HepG2 (cell line): ENCODE measurements around the gene OLR1. TPM values are rescaled to one million over a fixed set of nuclear protein-coding genes. Genes with fewer than 3 reads are reported as not detected.

Experiments used
- DR1 ChIP-seq: sonication (generic); formaldehyde crosslinking; IDR thresholded peaks from 2 replicates; pipeline ENCODE4 v1.8.0; 2021; ENCODE audit warnings: mild to moderate bottlenecking, missing genetic modification reagents, inconsistent platforms
- EHMT2 ChIP-seq: fragments of 200-600 bp; sonication (generic); IDR thresholded peaks from 2 replicates; pipeline ENCODE4 v1.7.0; 2017; ENCODE audit warnings: antibody characterized with exemption, low read depth, low read length, borderline replicate concordance
- ELF3 ChIP-seq: IDR thresholded peaks from 2 replicates; pipeline ENCODE4 v1.6.1; 2016; ENCODE audit warnings: missing genetic modification reagents, missing compliant biosample characterization
- HNRNPUL1 ChIP-seq: fragments of 200-400 bp; formaldehyde crosslinking; IDR thresholded peaks from 2 replicates; pipeline ENCODE4 v1.6.1; 2017; ENCODE audit warnings: low read depth, mild to moderate bottlenecking, low read length, moderate library complexity
- KDM6A ChIP-seq: IDR thresholded peaks from 2 replicates; pipeline ENCODE4 v1.6.1; 2016; ENCODE audit warnings: low read depth
- MED13 ChIP-seq: sonication (generic); formaldehyde crosslinking; IDR thresholded peaks from 2 replicates; pipeline ENCODE4 v1.5.0; 2020; ENCODE audit warnings: missing genetic modification reagents
- PHF21A ChIP-seq: sonication (generic); formaldehyde crosslinking; IDR thresholded peaks from 2 replicates; pipeline ENCODE4 v1.5.0; 2020; ENCODE audit warnings: mild to moderate bottlenecking, missing genetic modification reagents
- ZFY ChIP-seq: sonication (generic); formaldehyde crosslinking; IDR thresholded peaks from 2 replicates; pipeline ENCODE4 v1.4.0; 2020; ENCODE audit warnings: missing genetic modification reagents
- ZNF264 ChIP-seq: sonication (generic); formaldehyde crosslinking; IDR thresholded peaks from 2 replicates; pipeline ENCODE4 v1.4.0; 2020; ENCODE audit warnings: missing genetic modification reagents
- ZNF3 ChIP-seq: IDR thresholded peaks from 2 replicates; pipeline ENCODE4 v1.7.0; 2017; ENCODE audit warnings: inconsistent platforms
- ZNF382 ChIP-seq: sonication (generic); formaldehyde crosslinking; IDR thresholded peaks from 2 replicates; pipeline ENCODE4 v1.5.0; 2020; ENCODE audit warnings: missing genetic modification reagents, mild to moderate bottlenecking, borderline replicate concordance
- ZNF614 ChIP-seq: IDR thresholded peaks from 2 replicates; pipeline ENCODE4 v1.6.1; 2018; ENCODE audit warnings: missing biosample characterization, missing genetic modification reagents, inconsistent platforms, borderline replicate concordance
- ZNF672 ChIP-seq: sonication (generic); formaldehyde crosslinking; IDR thresholded peaks from 2 replicates; pipeline ENCODE4 v1.8.1; 2022; ENCODE audit warnings: missing genetic modification reagents
- polyA plus RNA-seq, 8 experiments: library from polyadenylated mRNA; depleted of rRNA in 3 of 8; stranded (reverse) in 7 of 8; unstranded in 1 of 8; fragments of >200 nt; fragmentation: Illumina TruSeq in 4 of 8; extraction: Trizol in 4 of 8; gene quantifications; 2 replicates each; pipeline versions ENCODE4 v1.2.1 to v1.2.3, GENCODE V29; 2011 to 2016; ENCODE audit warnings: low read depth in 4 of 8, missing spikeins in 1 of 8, mixed read lengths in 1 of 8; ENCODE audit not compliant: insufficient read depth in 1 of 8
- total RNA-seq, 5 experiments: library from RNA; depleted of rRNA; stranded (reverse); fragments of >200 nt; fragmentation: Illumina TruSeq; extraction: Trizol; gene quantifications; 2 replicates each; pipeline ENCODE4 v1.2.3, GENCODE V29; 2016; ENCODE audit warnings: low read depth in 1 of 5
- TF ChIP-seq, protein P1 (sequence below): IDR thresholded peaks from 2 replicates; pipeline ENCODE4 v1.6.1; 2016; ENCODE audit warnings: low read depth, control low read depth
- TF ChIP-seq, protein P2 (sequence below): IDR thresholded peaks from 2 replicates; pipeline ENCODE4 v1.6.1; 2012; ENCODE audit warnings: inconsistent platforms
- TF ChIP-seq, protein P3 (sequence below): sonication (generic); formaldehyde crosslinking; IDR thresholded peaks from 2 replicates; pipeline ENCODE4 v1.4.0; 2020; ENCODE audit warnings: missing genetic modification reagents
- TF ChIP-seq, protein P4 (sequence below): sonication (generic); formaldehyde crosslinking; IDR thresholded peaks from 2 replicates; pipeline ENCODE4 v1.4.0; 2020; ENCODE audit warnings: mild to moderate bottlenecking, missing genetic modification reagents
- TF ChIP-seq, protein P5 (sequence below): sonication (generic); formaldehyde crosslinking; IDR thresholded peaks from 2 replicates; pipeline ENCODE4 v1.8.1; 2023; ENCODE audit warnings: mild to moderate bottlenecking, inconsistent platforms, moderate library complexity, missing genetic modification reagents, borderline replicate concordance
- TF ChIP-seq, protein P6 (sequence below): sonication (generic); formaldehyde crosslinking; IDR thresholded peaks from 2 replicates; pipeline ENCODE4 v1.5.0; 2020; ENCODE audit warnings: mild to moderate bottlenecking, missing genetic modification reagents, moderate library complexity

Gene OLR1
- total and polyA plus RNA-seq, 2 of the 13 experiments (the other 11 are each of a cell fraction or from before 2014, with no cell fraction given): not detected

DNA sequence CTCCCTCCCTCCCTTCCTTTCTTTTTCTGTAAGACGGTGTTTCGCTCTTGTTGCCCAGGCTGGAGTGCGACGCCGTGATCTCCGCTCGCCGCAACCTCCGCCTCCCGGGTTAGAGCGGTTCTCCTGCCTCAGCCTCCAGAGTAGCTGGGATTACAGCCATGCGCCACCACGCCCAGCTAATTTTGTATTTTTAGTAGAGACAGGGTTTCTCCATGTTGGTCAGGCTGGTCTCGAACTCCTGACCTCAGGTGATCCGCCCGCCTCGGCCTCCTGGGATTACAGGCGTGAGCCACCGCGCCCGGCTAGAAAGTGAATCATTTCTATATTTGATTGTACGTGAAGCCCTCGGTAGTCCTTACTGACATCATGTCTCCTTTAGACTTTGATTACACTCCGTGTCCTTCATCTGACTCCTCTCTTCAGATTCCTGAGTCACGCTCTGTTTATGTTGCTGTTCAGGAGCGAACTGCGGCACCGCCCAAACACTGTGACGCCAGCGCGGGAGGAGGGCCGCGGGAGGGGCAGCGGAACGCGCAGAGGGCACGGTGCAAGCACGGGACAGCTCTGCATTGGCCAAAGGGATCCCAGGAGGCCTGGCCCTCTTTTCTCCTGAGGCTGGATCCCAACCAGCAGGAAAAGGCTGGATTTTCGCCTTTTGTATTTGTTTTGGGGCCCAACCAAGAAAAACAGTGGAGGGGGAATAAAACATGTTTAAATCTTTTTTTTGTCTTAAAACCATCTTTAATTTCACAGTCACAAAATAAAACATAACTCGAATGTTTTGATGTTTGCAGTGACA lies 40.2 kb upstream of the OLR1 start (continued):
- no peak for TF ChIP-seq HNRNPUL1
- TF ChIP-seq ZFY: peak; percentile 49; the same call in 1 of the 2 replicates
- TF ChIP-seq, protein P1, sequence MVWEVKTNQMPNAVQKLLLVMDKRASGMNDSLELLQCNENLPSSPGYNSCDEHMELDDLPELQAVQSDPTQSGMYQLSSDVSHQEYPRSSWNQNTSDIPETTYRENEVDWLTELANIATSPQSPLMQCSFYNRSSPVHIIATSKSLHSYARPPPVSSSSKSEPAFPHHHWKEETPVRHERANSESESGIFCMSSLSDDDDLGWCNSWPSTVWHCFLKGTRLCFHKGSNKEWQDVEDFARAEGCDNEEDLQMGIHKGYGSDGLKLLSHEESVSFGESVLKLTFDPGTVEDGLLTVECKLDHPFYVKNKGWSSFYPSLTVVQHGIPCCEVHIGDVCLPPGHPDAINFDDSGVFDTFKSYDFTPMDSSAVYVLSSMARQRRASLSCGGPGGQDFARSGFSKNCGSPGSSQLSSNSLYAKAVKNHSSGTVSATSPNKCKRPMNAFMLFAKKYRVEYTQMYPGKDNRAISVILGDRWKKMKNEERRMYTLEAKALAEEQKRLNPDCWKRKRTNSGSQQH (CRISPR knock-in tag): no peak
- no peak for TF ChIP-seq ZNF382 (CRISPR knock-in tag)
- no peak for TF ChIP-seq ZNF3 (CRISPR knock-in tag)
- TF ChIP-seq EHMT2: no peak; the same call in 1 of the 2 replicates
- no peak for TF ChIP-seq ZNF264 (CRISPR knock-in tag)
- TF ChIP-seq, protein P2, sequence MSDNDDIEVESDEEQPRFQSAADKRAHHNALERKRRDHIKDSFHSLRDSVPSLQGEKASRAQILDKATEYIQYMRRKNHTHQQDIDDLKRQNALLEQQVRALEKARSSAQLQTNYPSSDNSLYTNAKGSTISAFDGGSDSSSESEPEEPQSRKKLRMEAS: peak; percentile 58; the same call in 1 of the 2 replicates
- TF ChIP-seq PHF21A (CRISPR knock-in tag): peak; percentile 82; the same call in 1 of the 2 replicates
- TF ChIP-seq ZNF614: 0 out of 2 replicates have a peak, but pooled peaks have one; percentile 28
- TF ChIP-seq, protein P3, sequence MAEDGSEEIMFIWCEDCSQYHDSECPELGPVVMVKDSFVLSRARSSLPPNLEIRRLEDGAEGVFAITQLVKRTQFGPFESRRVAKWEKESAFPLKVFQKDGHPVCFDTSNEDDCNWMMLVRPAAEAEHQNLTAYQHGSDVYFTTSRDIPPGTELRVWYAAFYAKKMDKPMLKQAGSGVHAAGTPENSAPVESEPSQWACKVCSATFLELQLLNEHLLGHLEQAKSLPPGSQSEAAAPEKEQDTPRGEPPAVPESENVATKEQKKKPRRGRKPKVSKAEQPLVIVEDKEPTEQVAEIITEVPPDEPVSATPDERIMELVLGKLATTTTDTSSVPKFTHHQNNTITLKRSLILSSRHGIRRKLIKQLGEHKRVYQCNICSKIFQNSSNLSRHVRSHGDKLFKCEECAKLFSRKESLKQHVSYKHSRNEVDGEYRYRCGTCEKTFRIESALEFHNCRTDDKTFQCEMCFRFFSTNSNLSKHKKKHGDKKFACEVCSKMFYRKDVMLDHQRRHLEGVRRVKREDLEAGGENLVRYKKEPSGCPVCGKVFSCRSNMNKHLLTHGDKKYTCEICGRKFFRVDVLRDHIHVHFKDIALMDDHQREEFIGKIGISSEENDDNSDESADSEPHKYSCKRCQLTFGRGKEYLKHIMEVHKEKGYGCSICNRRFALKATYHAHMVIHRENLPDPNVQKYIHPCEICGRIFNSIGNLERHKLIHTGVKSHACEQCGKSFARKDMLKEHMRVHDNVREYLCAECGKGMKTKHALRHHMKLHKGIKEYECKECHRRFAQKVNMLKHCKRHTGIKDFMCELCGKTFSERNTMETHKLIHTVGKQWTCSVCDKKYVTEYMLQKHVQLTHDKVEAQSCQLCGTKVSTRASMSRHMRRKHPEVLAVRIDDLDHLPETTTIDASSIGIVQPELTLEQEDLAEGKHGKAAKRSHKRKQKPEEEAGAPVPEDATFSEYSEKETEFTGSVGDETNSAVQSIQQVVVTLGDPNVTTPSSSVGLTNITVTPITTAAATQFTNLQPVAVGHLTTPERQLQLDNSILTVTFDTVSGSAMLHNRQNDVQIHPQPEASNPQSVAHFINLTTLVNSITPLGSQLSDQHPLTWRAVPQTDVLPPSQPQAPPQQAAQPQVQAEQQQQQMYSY (CRISPR knock-in tag): no peak
- TF ChIP-seq KDM6A: no peak
- TF ChIP-seq MED13 (CRISPR knock-in tag): no peak
- no peak for TF ChIP-seq ZNF672
- TF ChIP-seq, protein P4, sequence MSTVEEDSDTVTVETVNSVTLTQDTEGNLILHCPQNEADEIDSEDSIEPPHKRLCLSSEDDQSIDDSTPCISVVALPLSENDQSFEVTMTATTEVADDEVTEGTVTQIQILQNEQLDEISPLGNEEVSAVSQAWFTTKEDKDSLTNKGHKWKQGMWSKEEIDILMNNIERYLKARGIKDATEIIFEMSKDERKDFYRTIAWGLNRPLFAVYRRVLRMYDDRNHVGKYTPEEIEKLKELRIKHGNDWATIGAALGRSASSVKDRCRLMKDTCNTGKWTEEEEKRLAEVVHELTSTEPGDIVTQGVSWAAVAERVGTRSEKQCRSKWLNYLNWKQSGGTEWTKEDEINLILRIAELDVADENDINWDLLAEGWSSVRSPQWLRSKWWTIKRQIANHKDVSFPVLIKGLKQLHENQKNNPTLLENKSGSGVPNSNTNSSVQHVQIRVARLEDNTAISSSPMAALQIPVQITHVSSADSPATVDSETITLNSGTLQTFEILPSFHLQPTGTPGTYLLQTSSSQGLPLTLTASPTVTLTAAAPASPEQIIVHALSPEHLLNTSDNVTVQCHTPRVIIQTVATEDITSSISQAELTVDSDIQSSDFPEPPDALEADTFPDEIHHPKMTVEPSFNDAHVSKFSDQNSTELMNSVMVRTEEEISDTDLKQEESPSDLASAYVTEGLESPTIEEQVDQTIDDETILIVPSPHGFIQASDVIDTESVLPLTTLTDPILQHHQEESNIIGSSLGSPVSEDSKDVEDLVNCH (CRISPR knock-in tag): no peak
- TF ChIP-seq ELF3 (CRISPR knock-in tag): peak; percentile 48
- no peak for TF ChIP-seq DR1 (CRISPR knock-in tag)
- TF ChIP-seq, protein P5, sequence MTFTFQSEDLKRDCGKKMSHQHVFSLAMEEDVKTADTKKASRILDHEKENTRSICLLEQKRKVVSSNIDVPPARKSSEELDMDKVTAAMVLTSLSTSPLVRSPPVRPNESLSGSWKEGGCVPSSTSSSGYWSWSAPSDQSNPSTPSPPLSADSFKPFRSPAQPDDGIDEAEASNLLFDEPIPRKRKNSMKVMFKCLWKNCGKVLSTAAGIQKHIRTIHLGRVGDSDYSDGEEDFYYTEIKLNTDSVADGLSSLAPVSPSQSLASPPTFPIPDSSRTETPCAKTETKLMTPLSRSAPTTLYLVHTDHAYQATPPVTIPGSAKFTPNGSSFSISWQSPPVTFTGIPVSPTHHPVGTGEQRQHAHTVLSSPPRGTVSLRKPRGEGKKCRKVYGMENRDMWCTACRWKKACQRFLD: no peak
- TF ChIP-seq, protein P6, sequence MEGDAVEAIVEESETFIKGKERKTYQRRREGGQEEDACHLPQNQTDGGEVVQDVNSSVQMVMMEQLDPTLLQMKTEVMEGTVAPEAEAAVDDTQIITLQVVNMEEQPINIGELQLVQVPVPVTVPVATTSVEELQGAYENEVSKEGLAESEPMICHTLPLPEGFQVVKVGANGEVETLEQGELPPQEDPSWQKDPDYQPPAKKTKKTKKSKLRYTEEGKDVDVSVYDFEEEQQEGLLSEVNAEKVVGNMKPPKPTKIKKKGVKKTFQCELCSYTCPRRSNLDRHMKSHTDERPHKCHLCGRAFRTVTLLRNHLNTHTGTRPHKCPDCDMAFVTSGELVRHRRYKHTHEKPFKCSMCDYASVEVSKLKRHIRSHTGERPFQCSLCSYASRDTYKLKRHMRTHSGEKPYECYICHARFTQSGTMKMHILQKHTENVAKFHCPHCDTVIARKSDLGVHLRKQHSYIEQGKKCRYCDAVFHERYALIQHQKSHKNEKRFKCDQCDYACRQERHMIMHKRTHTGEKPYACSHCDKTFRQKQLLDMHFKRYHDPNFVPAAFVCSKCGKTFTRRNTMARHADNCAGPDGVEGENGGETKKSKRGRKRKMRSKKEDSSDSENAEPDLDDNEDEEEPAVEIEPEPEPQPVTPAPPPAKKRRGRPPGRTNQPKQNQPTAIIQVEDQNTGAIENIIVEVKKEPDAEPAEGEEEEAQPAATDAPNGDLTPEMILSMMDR (CRISPR knock-in tag): no peak
